HepG2 (cell line): ENCODE data around the gene NARS2.

Source experiments
- HIVEP1 ChIP-seq: sonication (generic); formaldehyde crosslinking; IDR thresholded peaks from 2 replicates; pipeline ENCODE4 v1.4.0; 2020; ENCODE audit warnings: mild to moderate bottlenecking, missing genetic modification reagents
- MAF1 ChIP-seq: sonication (generic); formaldehyde crosslinking; IDR thresholded peaks from 2 replicates; pipeline ENCODE4 v1.5.0; 2020; ENCODE audit warnings: missing genetic modification reagents, borderline replicate concordance
- MTF1 ChIP-seq: sonication (generic); formaldehyde crosslinking; IDR thresholded peaks from 2 replicates; pipeline ENCODE4 v1.5.0; 2020; ENCODE audit warnings: missing genetic modification reagents
- POLR2AphosphoS5 ChIP-seq: IDR thresholded peaks from 2 replicates; pipeline ENCODE4 v1.6.1; 2012; ENCODE audit warnings: low read depth, low read length
- TOE1 ChIP-seq: sonication (generic); formaldehyde crosslinking; IDR thresholded peaks from 2 replicates; pipeline ENCODE4 v1.4.0; 2020; ENCODE audit warnings: mild to moderate bottlenecking, missing genetic modification reagents
- ZBTB26 ChIP-seq: IDR thresholded peaks from 2 replicates; pipeline ENCODE4 v1.6.1; 2016; ENCODE audit warnings: missing compliant biosample characterization, missing genetic modification reagents, borderline replicate concordance
- ZC3H4 ChIP-seq: sonication (generic); formaldehyde crosslinking; IDR thresholded peaks from 2 replicates; pipeline ENCODE4 v1.4.0; 2020; ENCODE audit warnings: missing genetic modification reagents, borderline replicate concordance
- ZFYVE20 ChIP-seq: sonication (generic); formaldehyde crosslinking; IDR thresholded peaks from 2 replicates; pipeline ENCODE4 v1.8.0; 2023; ENCODE audit warnings: low read depth, mild to moderate bottlenecking, moderate library complexity, missing genetic modification reagents, borderline replicate concordance
- TF ChIP-seq, protein P1 (sequence below): sonication (generic); formaldehyde crosslinking; IDR thresholded peaks from 2 replicates; pipeline ENCODE4 v1.5.0; 2020; ENCODE audit warnings: mild to moderate bottlenecking, missing genetic modification reagents, moderate library complexity

- TF ChIP-seq HIVEP1 = no peak
- TF ChIP-seq TOE1 = no peak
- no peak for TF ChIP-seq ZC3H4 (CRISPR knock-in tag)
- TF ChIP-seq MTF1 (CRISPR knock-in tag) = no peak
- no peak for TF ChIP-seq ZFYVE20
- no peak for TF ChIP-seq MAF1 (CRISPR knock-in tag)
- TF ChIP-seq POLR2AphosphoS5 = no peak
- TF ChIP-seq, protein P1, sequence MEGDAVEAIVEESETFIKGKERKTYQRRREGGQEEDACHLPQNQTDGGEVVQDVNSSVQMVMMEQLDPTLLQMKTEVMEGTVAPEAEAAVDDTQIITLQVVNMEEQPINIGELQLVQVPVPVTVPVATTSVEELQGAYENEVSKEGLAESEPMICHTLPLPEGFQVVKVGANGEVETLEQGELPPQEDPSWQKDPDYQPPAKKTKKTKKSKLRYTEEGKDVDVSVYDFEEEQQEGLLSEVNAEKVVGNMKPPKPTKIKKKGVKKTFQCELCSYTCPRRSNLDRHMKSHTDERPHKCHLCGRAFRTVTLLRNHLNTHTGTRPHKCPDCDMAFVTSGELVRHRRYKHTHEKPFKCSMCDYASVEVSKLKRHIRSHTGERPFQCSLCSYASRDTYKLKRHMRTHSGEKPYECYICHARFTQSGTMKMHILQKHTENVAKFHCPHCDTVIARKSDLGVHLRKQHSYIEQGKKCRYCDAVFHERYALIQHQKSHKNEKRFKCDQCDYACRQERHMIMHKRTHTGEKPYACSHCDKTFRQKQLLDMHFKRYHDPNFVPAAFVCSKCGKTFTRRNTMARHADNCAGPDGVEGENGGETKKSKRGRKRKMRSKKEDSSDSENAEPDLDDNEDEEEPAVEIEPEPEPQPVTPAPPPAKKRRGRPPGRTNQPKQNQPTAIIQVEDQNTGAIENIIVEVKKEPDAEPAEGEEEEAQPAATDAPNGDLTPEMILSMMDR (CRISPR knock-in tag) = no peak
- TF ChIP-seq ZBTB26 (CRISPR knock-in tag) = no peak
Observed at GRCh38 chr11:78516281-78516680, 58.4 kb downstream of the NARS2 start.
